OCI-LY7 (cell line): Measurements from ENCODE around the gene PGAP2. TPM values are rescaled to one million over a fixed set of nuclear protein-coding genes. Genes with fewer than 3 reads are reported as not detected.

Source experiments
- BruUV-seq: library from RNA; stranded (reverse); fragments of 400-500 nt; replicated peaks from 2 replicates; lab custom pipeline; 2021; lab: Mats Ljungman, UMichigan
- CTCF ChIA-PET: fragments of 300-600 bp; sonication (Branson Sonifier 250); formaldehyde crosslinking; loops from one replicate; lab custom pipeline; 2022; ENCODE audit warnings: antibody characterized with exemption; ENCODE audit not compliant: unreplicated experiment; lab: Charles Lee
- POLR2A ChIA-PET: fragments of 300-600 bp; sonication (Branson Sonifier 250); formaldehyde crosslinking; loops from one replicate; lab custom pipeline; 2022; ENCODE audit warnings: antibody characterized with exemption; lab: Charles Lee
- DNase-seq: peaks from one replicate; pipeline ENCODE4 v3.0.0-alpha.2; 2015; ENCODE audit warnings: low spot score
- H2AFZ ChIP-seq: fragments of 200-600 bp; sonication (generic), shearing (Covaris generic); 2 replicates; pipeline ENCODE4 v1.6.1; 2014; ENCODE audit warnings: mild to moderate bottlenecking, antibody characterized with exemption, low read length, moderate library complexity
- H3K27ac ChIP-seq: fragments of 200-600 bp; sonication (generic); 2 replicates; pipeline ENCODE4 v1.5.1; 2014; ENCODE audit warnings: mixed run types, low read depth, mild to moderate bottlenecking, moderate library complexity, low read length, inconsistent platforms; ENCODE audit not compliant: poor library complexity, severe bottlenecking
- H3K36me3 ChIP-seq: fragments of 200-600 bp; sonication (generic); 2 replicates; pipeline ENCODE4 v1.6.1; 2014; ENCODE audit warnings: mild to moderate bottlenecking, antibody characterized with exemption, low read length, moderate library complexity, mixed read lengths; ENCODE audit not compliant: insufficient read depth
- H3K4me1 ChIP-seq: fragments of 200-600 bp; sonication (generic); 2 replicates; pipeline ENCODE4 v1.5.1; 2014; ENCODE audit warnings: mild to moderate bottlenecking, low read length; ENCODE audit not compliant: insufficient read depth, poor library complexity, severe bottlenecking
- H3K4me2 ChIP-seq: fragments of 200-600 bp; sonication (generic); 2 replicates; pipeline ENCODE4 v1.6.1; 2014; ENCODE audit warnings: mild to moderate bottlenecking, low read length
- H3K4me3 ChIP-seq: fragments of 200-600 bp; sonication (generic); 2 replicates; pipeline ENCODE4 v1.5.1; 2014; ENCODE audit warnings: mild to moderate bottlenecking, low read depth, low read length; ENCODE audit not compliant: poor library complexity, severe bottlenecking
- H3K79me2 ChIP-seq: fragments of 200-600 bp; sonication (generic); 2 replicates; pipeline ENCODE4 v1.6.1; 2016; ENCODE audit warnings: low read depth, mild to moderate bottlenecking, low read length, moderate library complexity, mixed read lengths; ENCODE audit not compliant: insufficient read depth
- H3K9me2 ChIP-seq: fragments of 200-600 bp; sonication (generic); 2 replicates; pipeline ENCODE4 v1.6.1; 2016; ENCODE audit warnings: mild to moderate bottlenecking, low read length, mixed read lengths; ENCODE audit not compliant: insufficient read depth
- H3K9me3 ChIP-seq: fragments of 200-600 bp; sonication (generic); 2 replicates; pipeline ENCODE4 v1.6.1; 2014; ENCODE audit warnings: mild to moderate bottlenecking, mixed run types, low read length, mixed read lengths
- H4K20me1 ChIP-seq: fragments of 200-600 bp; sonication (generic); 2 replicates; pipeline ENCODE4 v1.6.1; 2014; ENCODE audit warnings: mild to moderate bottlenecking, antibody characterized with exemption, low read length, moderate library complexity, mixed read lengths; ENCODE audit not compliant: insufficient read depth
- CTCF ChIP-seq: fragments of 200-600 bp; sonication (generic); conservative IDR thresholded peaks from 2 replicates; pipeline ENCODE4 v1.5.1; 2014; ENCODE audit warnings: mild to moderate bottlenecking, antibody characterized with exemption, low read length, moderate library complexity, mixed read lengths
- EZH2phosphoT487 ChIP-seq: fragments of 200-600 bp; sonication (generic); IDR thresholded peaks from 2 replicates; pipeline ENCODE4 v1.6.1; 2018; ENCODE audit warnings: low read depth, borderline replicate concordance, mild to moderate bottlenecking, mixed run types, antibody characterized with exemption, low read length, moderate library complexity, mixed read lengths
- intact Hi-C: fragments of 100-400 bp; cut with micrococcal nuclease; formaldehyde crosslinking; loops from one replicate; pipeline ENCODE4 v1.10.0; 2022; ENCODE audit not compliant: unreplicated experiment
- total RNA-seq, 2 experiments: library from RNA; depleted of rRNA in 1 of 2; stranded (reverse); fragments of >200 nt in 1 of 2; shearing (Covaris generic) in 1 of 2; gene quantifications; 2 replicates each; pipeline ENCODE4 v1.2.3, GENCODE V29; 2014 to 2022

PGAP2 gene
- total RNA-seq, 2 experiments from 2014 or later, result 23.9 to 44.0 TPM

GRCh38 chr11:3832816-3833215, 24.5 kb downstream of the PGAP2 start:
- intact Hi-C loops, result no loop called here
- no TSS peak for BruUV-seq

GRCh38 chr11:3833449-3833848, 25.1 kb downstream of the PGAP2 start:
- H3K9me2 ChIP-seq, result no peaks in the 10 kb centered on the region
- DNase-seq, result no peak
- peaks cover 50% of the 10 kb centered on the region for H3K4me1 ChIP-seq
- H4K20me1 ChIP-seq, result peaks cover 15% of the 10 kb centered on the region; the same call in 1 of the 2 replicates
- CTCF ChIA-PET, result no interaction called here
- no peak overlapping the region for H2AFZ ChIP-seq
- peaks cover 66% of the 10 kb centered on the region for H3K36me3 ChIP-seq
- no peak overlapping the region for H3K4me3 ChIP-seq
- POLR2A ChIA-PET, result no interaction called here
- TF ChIP-seq CTCF, result no peak
- TF ChIP-seq EZH2phosphoT487, result no peak
- intact Hi-C loops, result no loop called here
- H3K4me2 ChIP-seq, result no peak overlapping the region
- no peaks in the 10 kb centered on the region for H3K9me3 ChIP-seq
- no TSS peak for BruUV-seq
- H3K79me2 ChIP-seq, result peaks cover 51% of the 10 kb centered on the region; the same call in 1 of the 2 replicates
- no peak overlapping the region for H3K27ac ChIP-seq

More at GRCh38 chr11:3832816-3833215, 24.5 kb downstream of the PGAP2 start:
- Histone ChIP-seq H3K4me3 (no peak overlapping the region), H3K4me1 (peaks cover 43% of the 10 kb centered on the region), H4K20me1 (peaks cover 9% of the 10 kb centered on the region; the same call in 1 of the 2 replicates), H3K79me2 (peaks cover 44% of the 10 kb centered on the region; the same call in 1 of the 2 replicates), H3K9me2 (no peaks in the 10 kb centered on the region), H3K9me3 (no peaks in the 10 kb centered on the region), H3K27ac (no peak overlapping the region), H2AFZ (no peak overlapping the region), H3K36me3 (peaks cover 67% of the 10 kb centered on the region), H3K4me2 (no peak overlapping the region)
- DNase-seq, result no peak
- POLR2A ChIA-PET, result interaction anchor here (0.7 to 1.6 kb wide), 2 partner anchors 20 to 187 kb away, joined by 3 to 6 read pairs; no protein-coding TSS in a partner anchor
- TF ChIP-seq CTCF (no peak), EZH2phosphoT487 (no peak)
- CTCF ChIA-PET, result interaction anchor here (1.1 kb wide), 2 partner anchors 9 to 12 kb away, joined by 3 read pairs; no protein-coding TSS in a partner anchor

GRCh38 chr11:3834349-3834663, 25.9 kb downstream of the PGAP2 start:
- Histone ChIP-seq H4K20me1 (peaks cover 19% of the 10 kb centered on the region; the same call in 1 of the 2 replicates), H3K9me3 (no peaks in the 10 kb centered on the region), H3K79me2 (peaks cover 59% of the 10 kb centered on the region; the same call in 1 of the 2 replicates), H3K4me2 (peak overlapping the region; percentile 49), H2AFZ (no peak overlapping the region), H3K4me3 (peak overlapping the region; percentile 20), H3K4me1 (peaks cover 58% of the 10 kb centered on the region), H3K36me3 (peaks cover 66% of the 10 kb centered on the region), H3K9me2 (no peaks in the 10 kb centered on the region), H3K27ac (no peak overlapping the region)
- no peak for TF ChIP-seq CTCF
- no peak for TF ChIP-seq EZH2phosphoT487
- intact Hi-C loops, result no loop called here
- ChIA-PET CTCF (no interaction called here), POLR2A (no interaction called here)
- no peak for DNase-seq
- BruUV-seq, result no TSS peak
